Hematopoietic multipotent progenitor cell treated with erythropoietin and hydrocortisone succinate and interleukin-3 and kit ligand, for 15 days (in vitro differentiated cells): ENCODE data around the gene CLSTN1.

ENCODE experiments used
- DNase-seq: peaks from one replicate; pipeline ENCODE4 v3.0.0-alpha.2; 2015; ENCODE audit warnings: low spot score

Gene CLSTN1

GRCh38 chr1:9730096-9730901, 93.5 kb downstream of the CLSTN1 start:
- no peak for DNase-seq

DNA sequence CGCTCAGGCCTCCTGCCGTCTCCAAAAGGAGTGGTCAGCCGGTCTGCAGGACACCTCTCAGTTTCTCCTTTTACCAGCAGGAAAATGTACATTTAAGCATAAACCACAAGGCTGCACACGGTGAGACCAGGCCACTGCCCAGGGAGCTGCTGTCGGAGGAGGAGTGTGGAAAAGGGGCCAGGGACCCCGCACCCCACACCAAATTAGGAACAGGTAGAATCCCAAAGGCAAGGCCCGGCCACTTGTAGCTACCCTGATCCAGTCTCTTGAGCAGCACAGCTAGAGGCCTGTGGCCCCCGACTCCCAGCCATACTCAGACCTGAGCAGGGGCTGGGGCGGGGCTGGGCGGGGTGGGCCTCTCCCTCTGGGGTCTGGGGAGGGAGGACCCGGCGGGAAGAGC, 94.2 kb downstream of the CLSTN1 start:
- DNase-seq = no peak

DNA sequence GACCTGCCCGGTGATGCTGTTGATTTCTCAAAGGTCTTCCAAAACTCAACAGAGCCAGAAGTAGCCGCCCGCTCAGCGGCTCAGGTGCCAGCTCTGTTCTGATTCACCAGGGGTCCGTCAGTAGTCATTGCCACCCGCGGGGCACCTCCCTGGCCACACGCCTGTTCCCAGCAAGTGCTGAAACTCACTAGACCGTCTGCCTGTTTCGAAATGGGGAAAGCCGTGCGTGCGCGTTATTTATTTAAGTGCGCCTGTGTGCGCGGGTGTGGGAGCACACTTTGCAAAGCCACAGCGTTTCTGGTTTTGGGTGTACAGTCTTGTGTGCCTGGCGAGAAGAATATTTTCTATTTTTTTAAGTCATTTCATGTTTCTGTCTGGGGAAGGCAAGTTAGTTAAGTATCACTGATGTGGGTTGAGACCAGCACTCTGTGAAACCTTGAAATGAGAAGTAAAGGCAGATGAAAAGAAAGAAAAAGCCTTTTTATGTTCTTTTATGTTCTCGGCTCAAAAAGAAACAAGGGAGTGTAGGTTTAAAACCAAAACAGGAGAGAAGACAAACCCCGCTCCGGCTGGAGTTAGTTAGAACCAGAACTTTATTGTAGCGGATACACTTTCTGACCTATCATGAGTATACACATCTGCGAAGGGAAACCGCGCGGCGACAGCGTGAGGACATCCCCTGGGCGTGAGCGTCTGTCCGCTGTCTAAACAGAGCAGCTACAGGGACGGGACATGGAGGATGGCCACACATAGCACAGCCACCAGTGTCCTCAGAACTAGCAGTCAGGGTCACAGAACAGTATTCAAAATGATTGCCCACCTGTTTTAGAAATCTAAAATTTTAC, 95.1 kb downstream of the CLSTN1 start:
- DNase-seq = no peak

DNA sequence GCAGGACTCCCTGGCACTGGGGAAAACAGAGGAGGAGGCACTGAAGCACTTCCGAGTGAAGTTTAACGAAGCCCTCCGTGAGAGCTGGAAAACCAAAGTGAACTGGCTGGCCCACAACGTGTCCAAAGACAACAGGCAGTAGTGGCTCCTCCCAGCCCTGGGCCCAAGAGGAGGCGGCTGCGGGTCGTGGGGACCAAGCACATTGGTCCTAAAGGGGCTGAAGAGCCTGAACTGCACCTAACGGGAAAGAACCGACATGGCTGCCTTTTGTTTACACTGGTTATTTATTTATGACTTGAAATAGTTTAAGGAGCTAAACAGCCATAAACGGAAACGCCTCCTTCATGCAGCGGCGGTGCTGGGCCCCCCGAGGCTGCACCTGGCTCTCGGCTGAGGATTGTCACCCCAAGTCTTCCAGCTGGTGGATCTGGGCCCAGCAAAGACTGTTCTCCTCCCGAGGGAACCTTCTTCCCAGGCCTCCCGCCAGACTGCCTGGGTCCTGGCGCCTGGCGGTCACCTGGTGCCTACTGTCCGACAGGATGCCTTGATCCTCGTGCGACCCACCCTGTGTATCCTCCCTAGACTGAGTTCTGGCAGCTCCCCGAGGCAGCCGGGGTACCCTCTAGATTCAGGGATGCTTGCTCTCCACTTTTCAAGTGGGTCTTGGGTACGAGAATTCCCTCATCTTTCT, 96.7 kb downstream of the CLSTN1 start:
- no peak for DNase-seq

- no peak for DNase-seq
Observed at GRCh38 chr1:9726406-9726805, 97.4 kb downstream of the CLSTN1 start.

DNA sequence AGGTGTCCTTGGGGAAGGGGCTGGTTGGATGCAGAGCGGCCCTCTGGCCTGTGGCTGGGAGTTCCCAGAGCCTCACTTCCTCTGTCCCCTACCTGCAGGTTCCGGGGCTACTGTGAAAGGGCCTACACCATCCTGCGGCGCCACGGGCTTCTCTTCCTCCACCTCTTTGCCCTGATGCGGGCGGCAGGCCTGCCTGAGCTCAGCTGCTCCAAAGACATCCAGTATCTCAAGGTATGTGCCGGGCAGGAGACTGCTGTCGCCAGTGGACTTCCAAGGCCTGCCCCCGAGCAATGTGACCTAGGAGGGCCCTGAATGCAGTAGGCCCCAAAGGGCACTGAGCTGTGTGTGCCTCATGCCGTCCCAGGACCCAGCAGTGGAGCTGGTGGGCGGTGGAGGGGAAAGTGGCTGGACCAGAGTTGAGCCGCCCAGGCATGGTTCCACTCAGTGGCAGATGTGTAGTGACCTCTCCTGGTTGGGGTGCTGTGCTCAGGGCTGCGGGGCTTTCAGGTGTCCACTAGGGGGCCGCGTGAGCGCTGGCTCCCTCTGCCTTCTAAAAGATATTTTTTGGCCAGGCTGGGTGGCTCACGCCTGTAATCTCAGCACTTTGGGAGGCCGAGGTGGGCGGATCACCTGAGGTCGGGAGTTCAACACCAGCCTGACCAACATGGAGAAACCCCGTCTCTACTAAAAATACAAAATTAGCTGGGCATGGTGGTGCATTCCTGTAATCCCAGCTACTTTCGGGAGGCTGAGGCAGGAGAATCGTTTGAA, 98.9 kb downstream of the CLSTN1 start:
- peak; percentile 64 for DNase-seq

- no peak for DNase-seq
Observed at GRCh38 chr1:9723926-9724325, 99.8 kb downstream of the CLSTN1 start.

DNA sequence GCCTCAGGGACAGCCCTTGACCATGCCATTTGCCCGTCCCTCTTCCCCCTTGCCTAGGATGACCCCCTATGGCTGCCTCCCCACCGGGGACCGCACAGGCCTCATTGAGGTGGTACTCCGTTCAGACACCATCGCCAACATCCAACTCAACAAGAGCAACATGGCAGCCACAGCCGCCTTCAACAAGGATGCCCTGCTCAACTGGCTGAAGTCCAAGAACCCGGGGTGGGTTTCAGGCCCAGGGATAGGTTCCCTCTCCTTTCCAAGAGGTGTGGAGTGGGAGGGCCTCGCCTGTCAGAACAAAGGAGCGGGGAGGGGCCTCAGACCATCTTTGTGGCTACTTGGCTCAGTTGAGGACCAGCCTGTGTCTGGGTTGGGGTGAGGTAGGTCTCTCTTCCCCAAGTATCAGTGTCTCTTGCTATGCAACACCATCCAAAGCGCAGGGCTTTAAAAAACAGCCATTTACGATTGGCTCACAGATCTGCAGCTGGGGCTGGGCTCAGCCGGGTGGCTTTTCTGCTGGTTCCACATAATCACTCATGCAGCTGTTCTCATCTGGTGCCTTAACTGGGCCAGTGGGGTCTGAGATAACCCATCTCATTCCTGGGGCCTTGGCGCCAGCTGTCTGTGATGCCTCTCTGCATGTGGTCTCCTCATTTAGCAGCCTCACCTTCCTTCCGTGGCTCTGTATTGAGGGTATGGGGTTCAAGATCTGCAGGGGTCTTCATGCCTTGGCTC, 100.5 kb downstream of the CLSTN1 start:
- DNase-seq = no peak

- no peak for DNase-seq
Observed at GRCh38 chr1:9722378-9722749, 101.4 kb downstream of the CLSTN1 start.

- DNase-seq = peak; percentile 45
Observed at GRCh38 chr1:9721606-9722377, 102.0 kb downstream of the CLSTN1 start.

GRCh38 chr1:9720785-9721605, 102.8 kb downstream of the CLSTN1 start:
- no peak for DNase-seq

- DNase-seq = no peak
Observed at GRCh38 chr1:9719978-9720722, 103.6 kb downstream of the CLSTN1 start.

DNA sequence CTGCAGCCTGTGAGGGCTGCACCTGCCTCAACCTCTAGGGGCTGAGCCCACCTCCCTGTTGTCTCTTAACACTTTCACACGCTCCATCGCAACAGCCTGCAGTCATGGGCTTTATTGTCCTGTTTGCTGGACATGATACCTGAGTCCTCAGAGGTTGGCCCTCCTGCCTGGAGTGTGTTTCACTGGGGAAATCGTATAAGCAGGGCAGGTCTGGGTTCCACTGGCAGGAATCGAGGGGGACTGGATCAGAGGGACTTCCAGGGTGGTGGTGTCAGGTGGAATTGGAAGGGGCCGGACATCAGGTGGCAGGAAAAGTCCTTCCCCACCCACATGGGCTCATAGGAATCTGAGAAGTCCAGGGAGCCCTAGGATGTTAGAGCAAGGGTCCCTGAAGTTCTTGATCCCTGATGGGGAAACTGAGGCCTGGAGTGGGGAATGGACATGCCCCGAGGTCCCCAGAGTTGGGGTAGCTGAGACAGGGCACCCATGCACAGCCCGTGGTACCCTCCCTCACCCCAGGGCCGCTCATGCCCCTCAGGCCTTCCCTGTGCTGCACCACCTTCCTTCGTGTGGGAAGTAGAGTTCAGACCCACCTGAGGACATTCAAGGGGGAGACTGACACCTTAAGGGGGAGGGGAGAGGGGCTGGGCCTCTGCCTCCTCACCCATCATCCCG, 105.6 kb downstream of the CLSTN1 start:
- DNase-seq = no peak

- DNase-seq = no peak
Observed at GRCh38 chr1:9717193-9718005, 106.4 kb downstream of the CLSTN1 start.

GRCh38 chr1:9716404-9717192, 107.2 kb downstream of the CLSTN1 start:
- DNase-seq = no peak

DNA sequence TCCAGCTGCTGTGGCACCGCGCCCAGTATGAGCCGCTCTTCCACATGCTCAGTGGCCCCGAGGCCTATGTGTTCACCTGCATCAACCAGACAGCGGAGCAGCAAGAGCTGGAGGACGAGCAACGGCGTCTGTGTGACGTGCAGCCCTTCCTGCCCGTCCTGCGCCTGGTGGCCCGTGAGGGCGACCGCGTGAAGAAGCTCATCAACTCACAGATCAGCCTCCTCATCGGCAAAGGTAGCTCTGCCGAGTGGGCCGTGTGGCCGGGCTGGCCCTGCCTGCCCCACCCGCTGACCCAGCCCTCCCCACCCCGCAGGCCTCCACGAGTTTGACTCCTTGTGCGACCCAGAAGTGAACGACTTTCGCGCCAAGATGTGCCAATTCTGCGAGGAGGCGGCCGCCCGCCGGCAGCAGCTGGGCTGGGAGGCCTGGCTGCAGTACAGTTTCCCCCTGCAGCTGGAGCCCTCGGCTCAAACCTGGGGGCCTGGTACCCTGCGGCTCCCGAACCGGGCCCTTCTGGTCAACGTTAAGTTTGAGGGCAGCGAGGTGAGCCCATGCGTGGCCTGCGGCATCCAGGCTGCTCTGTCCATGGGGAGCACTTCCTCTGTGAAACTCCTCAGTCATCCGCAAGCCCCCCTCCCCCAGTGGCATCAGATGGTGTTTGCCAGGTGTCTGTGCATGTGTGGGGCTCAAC, 108.1 kb downstream of the CLSTN1 start:
- DNase-seq = no peak
